Measurements from ENCODE around the gene IGF1R. TPM values are rescaled to one million over a fixed set of nuclear protein-coding genes. Genes with fewer than 3 reads are reported as not detected.

The IGF1R gene
- total RNA-seq, 1 donor from 2014 or later: 47.7 TPM

DNA sequence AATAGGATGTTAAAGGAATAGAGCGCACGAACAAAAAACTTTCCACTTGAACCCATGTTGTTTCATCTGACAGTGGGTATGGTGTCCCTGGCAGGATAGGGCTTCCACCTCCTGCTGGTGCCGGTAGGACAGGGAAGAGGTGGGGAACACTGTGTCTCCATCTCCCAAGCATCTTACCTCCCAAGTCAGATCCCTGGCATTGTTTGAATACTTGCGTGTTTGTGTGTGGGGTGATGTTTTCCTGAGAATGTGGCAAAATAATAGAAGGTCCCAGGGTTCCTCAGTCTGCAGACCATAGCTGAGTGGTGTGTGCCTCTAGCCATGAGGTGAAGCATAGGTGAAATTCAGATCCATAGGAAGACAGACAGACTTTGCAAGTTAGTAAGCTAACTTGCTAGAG is 119.4 kb downstream of the IGF1R start:
- H3K36me3 ChIP-seq: no peaks in the 10 kb centered on the region
- H3K4me3 ChIP-seq: no peak overlapping the region
- DNase-seq: no peak
- no peaks in the 10 kb centered on the region for H3K9me3 ChIP-seq
- no peak for ATAC-seq
- TF ChIP-seq, protein P1, sequence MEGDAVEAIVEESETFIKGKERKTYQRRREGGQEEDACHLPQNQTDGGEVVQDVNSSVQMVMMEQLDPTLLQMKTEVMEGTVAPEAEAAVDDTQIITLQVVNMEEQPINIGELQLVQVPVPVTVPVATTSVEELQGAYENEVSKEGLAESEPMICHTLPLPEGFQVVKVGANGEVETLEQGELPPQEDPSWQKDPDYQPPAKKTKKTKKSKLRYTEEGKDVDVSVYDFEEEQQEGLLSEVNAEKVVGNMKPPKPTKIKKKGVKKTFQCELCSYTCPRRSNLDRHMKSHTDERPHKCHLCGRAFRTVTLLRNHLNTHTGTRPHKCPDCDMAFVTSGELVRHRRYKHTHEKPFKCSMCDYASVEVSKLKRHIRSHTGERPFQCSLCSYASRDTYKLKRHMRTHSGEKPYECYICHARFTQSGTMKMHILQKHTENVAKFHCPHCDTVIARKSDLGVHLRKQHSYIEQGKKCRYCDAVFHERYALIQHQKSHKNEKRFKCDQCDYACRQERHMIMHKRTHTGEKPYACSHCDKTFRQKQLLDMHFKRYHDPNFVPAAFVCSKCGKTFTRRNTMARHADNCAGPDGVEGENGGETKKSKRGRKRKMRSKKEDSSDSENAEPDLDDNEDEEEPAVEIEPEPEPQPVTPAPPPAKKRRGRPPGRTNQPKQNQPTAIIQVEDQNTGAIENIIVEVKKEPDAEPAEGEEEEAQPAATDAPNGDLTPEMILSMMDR (IDR thresholded peaks at IDR 0.05): no peak
- intact Hi-C loops (cut with DNase I): no loop called here
- no peak overlapping the region for H3K27ac ChIP-seq
- H3K4me1 ChIP-seq: peaks cover 3% of the 10 kb centered on the region
- H3K27me3 ChIP-seq (ENCODE audit: low read depth): no peaks in the 10 kb centered on the region

DNA sequence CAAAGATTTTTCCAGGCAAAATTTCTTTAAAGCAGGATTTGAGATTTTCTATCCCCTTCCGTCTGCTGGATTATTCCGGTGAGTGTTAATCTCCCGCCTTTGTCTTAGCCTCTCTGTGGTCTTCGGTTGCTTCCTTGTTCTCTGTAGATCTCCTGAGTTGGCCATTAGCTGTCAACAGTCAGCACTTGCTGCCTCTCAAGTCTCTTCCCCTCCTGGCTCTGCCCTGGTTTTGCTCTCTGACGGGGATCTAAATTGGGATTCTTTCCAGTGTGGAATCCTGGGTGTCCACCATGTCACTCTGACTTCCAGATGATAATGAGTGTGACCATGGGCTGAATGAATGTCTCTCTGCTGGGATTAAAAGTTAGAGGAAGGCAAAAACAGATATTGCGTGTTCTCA is 121.5 kb downstream of the IGF1R start:
- Histone ChIP-seq H3K9me3 (no peaks in the 10 kb centered on the region), H3K27me3 (ENCODE audit: low read depth) (no peaks in the 10 kb centered on the region), H3K27ac (no peak overlapping the region), H3K4me3 (no peak overlapping the region), H3K4me1 (no peaks in the 10 kb centered on the region), H3K36me3 (no peaks in the 10 kb centered on the region)
- intact Hi-C loops (cut with DNase I): no loop called here
- DNase-seq: no peak
- ATAC-seq: no peak
- TF ChIP-seq, protein P1 (IDR thresholded peaks at IDR 0.05): no peak

- ATAC-seq: no peak
- Histone ChIP-seq H3K4me3 (no peak overlapping the region), H3K27me3 (ENCODE audit: low read depth) (no peaks in the 10 kb centered on the region), H3K9me3 (no peaks in the 10 kb centered on the region), H3K36me3 (no peaks in the 10 kb centered on the region), H3K4me1 (peaks cover 5% of the 10 kb centered on the region), H3K27ac (no peak overlapping the region)
- TF ChIP-seq, protein P1 (IDR thresholded peaks at IDR 0.05): no peak
- DNase-seq: no peak
- intact Hi-C loops (cut with DNase I): no loop called here
Measured at GRCh38 chr15:98770984-98771383, 122.6 kb downstream of the IGF1R start.

DNA sequence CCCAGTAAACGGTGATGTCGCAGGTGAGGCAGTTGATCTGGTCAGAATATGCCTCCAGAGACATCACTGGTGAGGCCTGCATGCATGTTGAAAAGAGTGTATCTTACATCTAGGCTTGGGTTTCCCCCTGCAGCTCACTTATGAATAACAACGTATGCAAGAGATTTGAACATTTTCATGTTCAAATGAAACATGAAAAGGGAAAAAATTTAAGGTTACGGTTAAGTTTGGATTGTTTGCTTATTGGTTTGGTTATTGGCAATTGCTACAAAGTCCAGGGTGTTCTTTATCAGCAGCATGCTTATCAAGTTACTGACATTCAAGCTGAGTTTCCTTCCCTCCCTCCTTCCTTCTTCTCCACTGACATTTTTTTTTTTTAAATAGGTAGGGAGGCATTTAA is 123.2 kb downstream of the IGF1R start:
- Histone ChIP-seq H3K4me3 (no peak overlapping the region), H3K27ac (no peak overlapping the region), H3K36me3 (no peaks in the 10 kb centered on the region), H3K27me3 (ENCODE audit: low read depth) (no peaks in the 10 kb centered on the region), H3K4me1 (peaks cover 11% of the 10 kb centered on the region), H3K9me3 (no peaks in the 10 kb centered on the region)
- no peak for DNase-seq
- ATAC-seq: no peak
- intact Hi-C loops (cut with DNase I): no loop called here
- TF ChIP-seq, protein P1 (IDR thresholded peaks at IDR 0.05): no peak

DNA sequence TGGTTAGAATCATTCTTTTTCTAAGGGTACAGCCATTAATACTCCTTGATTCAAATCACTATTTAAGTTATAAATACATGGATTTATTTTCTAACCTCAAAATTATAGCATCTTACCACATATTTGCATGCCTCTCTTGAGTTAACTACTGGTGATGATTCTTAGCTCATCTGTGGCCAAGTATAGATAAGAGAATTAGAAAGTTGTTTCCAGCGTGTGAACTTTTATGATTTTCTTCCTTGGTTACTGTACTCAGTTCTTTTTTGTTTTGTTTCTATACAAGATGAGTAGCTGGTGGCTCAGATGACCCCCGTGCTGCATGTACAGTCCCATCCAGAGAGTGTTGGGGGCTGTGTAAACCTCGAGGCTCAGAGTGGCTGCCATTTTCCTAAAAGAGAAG is 124.6 kb downstream of the IGF1R start:
- H3K27ac ChIP-seq: no peak overlapping the region

More for the DNA sequence above, 124.6 kb downstream of the IGF1R start:
- TF ChIP-seq, protein P1 (IDR thresholded peaks at IDR 0.05): no peak
- Histone ChIP-seq H3K4me1 (peaks cover 22% of the 10 kb centered on the region), H3K9me3 (no peaks in the 10 kb centered on the region), H3K36me3 (no peaks in the 10 kb centered on the region), H3K27me3 (ENCODE audit: low read depth) (no peaks in the 10 kb centered on the region), H3K4me3 (no peak overlapping the region)
- intact Hi-C loops (cut with DNase I): no loop called here
- ATAC-seq (no peak), DNase-seq (no peak)
